ENCODE data around the gene NPHP3.
"Not testable (repeated sequence)": the region's sequence is repeated elsewhere in the genome, so short reads cannot be mapped to it uniquely, and the experiment has no call there.

NPHP3 gene

DNA sequence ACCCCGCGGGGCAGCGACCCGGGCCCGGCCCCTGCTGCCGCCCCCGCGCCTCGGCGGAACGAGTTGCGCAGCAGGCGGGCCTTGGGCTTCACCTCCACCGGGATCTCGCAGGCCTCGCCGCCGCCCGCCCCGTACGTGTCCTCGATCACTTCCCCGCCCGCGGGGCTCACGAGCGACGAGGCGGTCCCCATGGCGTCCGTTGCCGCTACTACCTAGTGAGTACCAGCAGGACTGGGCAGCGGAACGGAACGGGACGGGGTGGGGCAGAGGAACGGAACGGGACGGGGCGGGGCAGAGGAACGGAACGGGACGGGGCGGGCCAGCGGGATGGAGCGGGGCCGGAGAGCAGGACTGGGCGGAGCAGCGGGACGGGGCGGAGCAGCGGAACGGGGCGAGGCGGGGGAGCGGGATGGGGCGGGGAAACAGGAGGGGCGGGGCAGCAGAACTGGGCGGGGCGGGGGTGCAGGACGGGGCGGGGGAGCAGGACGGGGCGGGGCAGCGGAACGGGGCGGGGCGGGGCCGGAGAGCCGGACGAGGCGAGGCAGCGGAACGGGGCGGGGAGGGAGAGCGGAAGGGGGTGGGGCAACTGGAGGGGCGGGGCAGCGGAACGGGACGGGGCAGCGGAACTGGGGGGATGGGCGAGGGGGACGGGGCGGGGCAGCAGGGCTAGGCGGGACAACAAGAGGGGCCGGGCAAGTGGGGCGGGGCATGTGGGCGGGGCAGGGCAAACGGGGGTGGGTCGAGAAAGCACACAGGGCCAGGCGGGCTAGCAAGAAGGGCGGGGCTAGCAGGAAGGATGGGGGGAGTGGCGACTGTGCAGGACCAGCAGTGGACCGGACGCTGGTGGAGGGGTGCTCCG is at the start of gene NPHP3:
Gene NPHP3 (minus strand): TSS at position 245 of the 859 bp plus-strand sequence. CDS start 54 bp downstream, at position 191.
- peak; percentile 78 for DNase-seq (ENCODE audit: low read depth)

DNA sequence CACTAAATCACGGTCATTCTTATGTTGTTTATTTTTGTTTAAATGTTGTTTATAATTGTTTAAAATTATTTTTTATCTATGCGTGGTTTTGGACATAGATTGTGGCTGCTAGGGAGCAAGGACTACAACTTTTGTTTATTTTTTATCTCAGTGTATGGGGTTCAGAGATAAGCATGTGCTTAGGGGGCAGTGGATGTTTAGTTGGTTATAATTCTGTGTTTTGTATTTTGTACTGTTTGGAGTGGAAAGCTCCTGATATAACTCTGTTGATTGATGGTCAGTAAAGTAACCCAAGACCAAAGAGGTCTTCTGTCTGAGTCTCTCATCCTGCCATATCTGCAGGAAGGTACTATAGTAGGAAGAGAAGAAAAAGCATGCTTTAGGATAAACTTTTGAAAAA is 36.5 kb upstream of the NPHP3 start:
- no peak for DNase-seq (ENCODE audit: low read depth)

DNA sequence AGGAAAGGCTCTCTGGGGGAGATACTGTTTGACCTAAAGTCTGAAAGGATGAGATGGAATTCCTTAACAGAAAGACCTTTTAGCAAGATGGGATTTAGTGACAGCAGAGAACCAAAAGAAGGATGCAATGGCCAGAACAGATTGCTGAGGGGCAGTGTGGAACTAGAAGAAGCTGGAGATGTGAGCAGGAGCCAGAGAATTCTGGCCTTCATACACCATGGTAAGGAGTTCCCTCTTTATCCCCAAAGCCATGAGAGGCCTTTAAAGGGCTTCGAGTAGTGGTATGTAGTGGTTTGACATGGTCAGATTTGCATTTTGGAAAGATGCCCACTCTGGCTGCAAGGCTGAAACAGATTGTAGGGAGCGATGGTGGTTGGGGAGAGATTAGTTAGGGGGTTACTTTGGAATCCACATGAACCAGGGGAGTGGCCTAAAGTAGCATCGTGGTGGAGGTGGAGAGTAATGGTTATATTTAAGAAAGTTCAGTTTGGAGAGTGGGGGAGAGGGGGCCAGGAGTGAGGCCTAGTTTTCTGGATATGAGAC is 34.0 kb upstream of the NPHP3 start:
- DNase-seq (ENCODE audit: low read depth): no peak

GRCh38 chr3:132753946-132754345 is 31.7 kb upstream of the NPHP3 start:
- no peak for DNase-seq (ENCODE audit: low read depth)

- DNase-seq (ENCODE audit: low read depth): no peak
These were observed 27.6 kb upstream of the NPHP3 start for GRCh38 chr3:132749786-132750185.

- not testable (repeated sequence) for DNase-seq (ENCODE audit: low read depth)
These were observed 24.5 kb upstream of the NPHP3 start for GRCh38 chr3:132746720-132747119.

- DNase-seq (ENCODE audit: low read depth): no peak
These were observed 16.1 kb upstream of the NPHP3 start for GRCh38 chr3:132738314-132738713.

DNA sequence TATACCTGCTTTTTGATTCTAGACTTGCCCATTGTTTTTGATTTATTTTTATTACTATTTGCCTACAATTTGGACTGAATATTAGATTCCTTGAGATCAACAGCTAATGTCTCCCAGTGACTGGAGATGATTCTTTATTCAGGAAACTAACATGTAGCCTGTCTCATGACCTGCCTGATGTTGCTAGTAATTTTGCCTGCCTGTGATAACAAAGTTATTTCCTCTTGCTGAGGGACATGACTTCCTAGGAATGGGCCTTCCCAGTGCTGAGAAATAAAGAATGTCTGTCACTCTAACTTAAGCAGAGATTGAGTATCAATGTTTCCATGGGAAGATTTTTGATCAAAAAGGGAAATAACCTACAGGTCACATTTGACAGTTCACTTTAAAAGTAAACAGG is 13.4 kb upstream of the NPHP3 start:
- DNase-seq (ENCODE audit: low read depth): no peak

GRCh38 chr3:132730891-132731580 is 8.8 kb upstream of the NPHP3 start:
- no peak for DNase-seq (ENCODE audit: low read depth)

DNA sequence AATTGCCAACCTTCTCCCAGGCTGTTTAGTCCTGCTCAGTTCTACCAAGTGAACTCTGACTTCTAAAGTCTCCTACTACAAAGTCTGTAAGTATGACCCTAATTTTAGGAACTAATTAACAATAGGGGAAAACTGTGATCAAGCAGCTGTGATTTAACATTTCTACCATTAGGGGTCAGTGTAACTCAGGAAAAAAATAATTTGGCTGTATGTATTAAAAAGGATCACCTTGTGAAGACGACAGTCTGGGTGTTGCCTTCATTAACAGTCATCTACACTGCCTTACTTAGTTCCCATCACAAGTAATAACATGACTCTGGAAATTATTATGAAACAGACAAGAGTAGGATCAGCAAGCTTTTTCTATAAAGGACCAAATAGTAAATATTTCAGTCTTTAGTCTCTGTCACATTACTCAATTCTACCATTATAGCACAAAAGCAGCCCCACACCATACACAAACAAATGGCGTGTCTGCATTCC is 4.2 kb upstream of the NPHP3 start:
- DNase-seq (ENCODE audit: low read depth): no peak

DNA sequence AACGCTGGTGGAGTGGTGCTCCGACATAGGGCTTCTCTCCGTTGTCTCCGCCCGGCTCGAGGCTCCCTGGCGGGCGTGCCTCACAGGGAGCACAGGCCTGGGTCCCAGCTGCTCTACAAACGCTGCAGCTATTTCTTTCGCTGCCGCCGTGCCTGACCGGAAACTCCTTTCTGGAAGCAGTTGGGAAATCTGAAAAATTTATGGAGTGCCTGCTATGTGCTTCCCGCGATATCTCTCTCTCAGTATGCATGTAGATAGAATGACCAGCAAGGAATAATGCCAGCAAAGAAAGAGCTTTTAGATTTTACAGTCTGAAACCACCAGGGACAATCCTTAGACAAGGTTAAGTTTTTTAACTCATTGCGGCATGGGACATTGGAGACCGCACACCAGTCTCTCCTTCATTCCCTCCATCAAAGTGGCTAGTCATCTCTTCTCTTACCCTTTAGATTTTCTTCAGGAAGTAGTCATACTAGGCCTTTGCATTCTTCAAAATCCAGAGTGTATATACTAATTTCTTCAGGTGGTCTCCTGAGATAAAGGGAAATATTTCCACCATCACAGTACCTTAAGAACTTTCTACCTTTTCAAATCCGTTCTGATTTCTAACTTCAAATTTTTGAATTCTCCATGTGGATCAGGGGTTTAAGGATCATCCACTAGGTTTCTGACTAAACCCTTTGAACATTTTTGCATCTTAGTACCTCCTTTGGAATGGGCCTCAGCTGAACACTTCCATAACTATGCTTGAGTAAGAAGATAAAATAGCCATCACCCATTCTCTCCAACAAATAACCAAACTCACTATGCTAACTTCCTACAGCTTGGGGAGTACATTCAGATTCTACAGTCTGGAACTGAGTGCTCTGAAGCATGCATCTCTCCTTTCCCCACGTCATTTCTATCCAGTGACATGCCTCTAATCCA is 1.1 kb upstream of the NPHP3 start:
- DNase-seq (ENCODE audit: low read depth): no peak

GRCh38 chr3:132721479-132722164 is 587 bp downstream of the NPHP3 start:
- DNase-seq (ENCODE audit: low read depth): no peak

DNA sequence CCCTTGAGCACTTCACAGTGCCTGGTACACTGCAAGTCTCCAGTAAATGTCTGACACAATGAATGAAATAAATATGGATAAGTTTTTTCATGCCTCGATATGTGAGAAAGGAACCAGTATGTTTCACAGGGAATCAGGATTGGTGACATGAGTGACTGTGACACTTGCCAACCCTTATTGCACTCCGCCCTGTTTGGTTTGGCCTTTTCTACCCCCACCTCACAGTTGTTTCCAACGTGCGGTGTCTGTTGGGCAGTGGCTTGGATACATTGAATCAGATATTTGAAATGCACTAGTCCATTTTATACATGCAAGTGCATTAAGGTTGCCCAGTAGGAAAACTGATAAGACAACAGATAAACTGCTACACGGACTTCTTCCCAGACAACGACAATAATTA is 2.0 kb downstream of the NPHP3 start:
- no peak for DNase-seq (ENCODE audit: low read depth)

DNA sequence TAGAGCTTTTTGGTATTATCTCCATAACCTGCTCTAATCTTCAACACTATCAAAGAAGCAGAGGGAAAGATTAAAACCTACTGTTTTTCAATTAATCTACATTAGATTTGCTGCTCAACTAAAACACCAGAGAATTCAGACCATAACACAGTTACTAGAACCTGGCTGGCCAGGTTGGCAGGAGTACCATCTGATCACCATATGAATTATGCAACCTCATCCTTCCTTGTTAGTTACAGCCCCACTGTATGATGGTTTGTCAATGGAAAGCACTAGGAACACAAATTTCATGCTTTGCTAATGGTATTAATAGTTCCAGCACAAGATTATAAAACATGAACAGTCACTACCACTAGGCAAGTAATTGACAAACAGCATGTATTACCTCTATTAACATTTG is 5.8 kb downstream of the NPHP3 start:
- no peak for DNase-seq (ENCODE audit: low read depth)

- no peak for DNase-seq (ENCODE audit: low read depth)
These were observed 8.1 kb downstream of the NPHP3 start for GRCh38 chr3:132713977-132714727.

GRCh38 chr3:132710311-132710710 is 11.9 kb downstream of the NPHP3 start:
- DNase-seq (ENCODE audit: low read depth): no peak

DNA sequence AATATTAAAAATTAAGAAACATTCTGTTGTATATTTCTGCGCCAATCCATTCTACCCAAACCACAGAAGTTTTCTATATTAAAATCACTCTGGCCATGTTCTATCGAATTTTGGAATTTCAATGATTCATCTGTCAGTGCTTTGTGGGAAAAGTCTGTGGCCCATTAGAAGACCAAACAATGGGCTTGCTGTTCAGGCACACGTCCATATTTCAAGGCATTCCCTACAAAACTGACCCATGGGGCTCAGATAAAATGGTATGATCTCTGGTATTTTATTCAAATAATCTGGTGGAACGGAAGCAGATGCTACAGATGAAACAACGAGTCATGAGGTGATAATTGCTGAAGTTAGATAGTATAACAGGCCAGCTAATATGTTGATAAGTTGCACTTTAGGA is 12.4 kb downstream of the NPHP3 start:
- DNase-seq (ENCODE audit: low read depth): no peak

DNA sequence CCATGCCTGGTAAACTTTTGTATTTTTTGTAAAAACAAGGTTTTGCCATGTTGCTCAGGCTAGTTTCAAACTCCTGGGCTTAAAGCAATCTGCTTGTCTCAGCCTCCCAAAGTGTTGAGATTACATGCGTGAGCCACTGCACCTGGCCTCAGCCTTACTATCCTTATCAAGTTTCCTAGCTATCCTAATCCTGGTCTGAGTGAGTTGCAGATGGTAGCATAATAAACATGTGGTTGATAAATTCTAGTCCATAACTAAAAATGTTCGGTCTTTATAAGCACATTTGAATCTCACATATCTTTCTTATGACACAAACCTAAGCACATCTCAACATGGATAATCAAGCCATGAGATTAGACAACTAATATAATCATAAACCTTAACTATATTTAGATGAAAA is 18.5 kb downstream of the NPHP3 start:
- no peak for DNase-seq (ENCODE audit: low read depth)

GRCh38 chr3:132695422-132695821 is 26.8 kb downstream of the NPHP3 start:
- no peak for DNase-seq (ENCODE audit: low read depth)

DNA sequence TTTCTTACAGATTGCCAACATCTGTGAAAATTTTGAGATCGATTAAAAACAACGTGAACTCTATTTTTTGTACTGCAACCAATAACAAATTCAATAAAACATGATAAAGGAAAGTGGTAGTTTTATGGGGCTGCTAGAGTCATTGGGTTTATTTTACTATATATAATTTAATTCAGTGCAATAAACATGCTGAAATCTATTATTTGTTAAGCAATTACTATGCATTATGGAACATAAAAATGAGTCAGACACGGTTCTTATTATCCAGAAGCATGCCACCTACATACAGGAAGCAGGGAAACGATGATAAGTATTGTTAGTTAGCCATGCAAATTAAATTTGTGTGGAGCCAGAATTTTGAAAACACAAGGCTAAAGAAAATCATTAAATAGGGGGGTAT is 27.2 kb downstream of the NPHP3 start:
- DNase-seq (ENCODE audit: low read depth): no peak

DNA sequence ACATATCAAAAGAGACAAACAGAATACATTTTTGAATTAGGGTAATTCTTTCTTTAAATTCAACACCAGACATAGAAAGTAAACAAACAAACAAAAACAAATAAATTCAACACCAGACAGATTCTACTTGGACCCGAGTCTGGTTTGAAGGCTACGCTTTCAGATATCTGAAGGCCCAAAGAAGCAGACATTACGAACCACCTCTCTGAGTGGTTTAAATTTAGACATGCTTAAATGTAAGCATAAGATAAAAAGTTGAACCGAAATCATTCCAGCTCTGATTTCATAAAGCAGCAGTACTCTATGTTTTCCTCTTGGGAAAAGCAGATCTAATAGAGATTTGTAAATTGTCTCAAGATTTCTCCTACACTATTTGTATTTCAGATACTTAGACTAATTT is 32.2 kb downstream of the NPHP3 start:
- DNase-seq (ENCODE audit: low read depth): no peak
